A549 (cell line): ENCODE results near the gene PSEN2. TPM values are rescaled to one million over a fixed set of nuclear protein-coding genes. Genes with fewer than 3 reads are reported as not detected.
"Not testable (repeated sequence)": the region's sequence is repeated elsewhere in the genome, so short reads cannot be mapped to it uniquely, and the experiment has no call there.

Source experiments
- ATAC-seq, 2 experiments: fragments of 200-7000 bp in 1 of 2; fragments of >200 bp in 1 of 2; cut with Nextera tagmentation in 1 of 2; cut with Tn5 transposase in 1 of 2; 3 replicates each; pipeline versions ENCODE4 v1.8.0 to v1.9.1; 2018 to 2020; ENCODE audit warnings: mild to moderate bottlenecking in 1 of 2, moderate library complexity in 1 of 2
- CTCF ChIA-PET: fragments of 300-600 bp; sonication (Branson Sonifier 250); formaldehyde crosslinking; extraction: SDS; loops from one replicate; lab custom pipeline; 2021; ENCODE audit warnings: antibody characterized with exemption, inconsistent platforms; lab: Yijun Ruan, JAX
- POLR2A ChIA-PET: fragments of 350-600 bp; formaldehyde crosslinking; extraction: SDS; loops from one replicate; lab custom pipeline; 2021; ENCODE audit warnings: antibody characterized with exemption, inconsistent platforms; lab: Yijun Ruan, JAX
- DNase-seq, 2 experiments: peaks; one replicate each; pipeline versions ENCODE4 v3.0.0 to v3.0.0-alpha.2; 2011 to 2016; ENCODE audit warnings: low read depth in 1 of 2, low spot score in 1 of 2
- FAIRE-seq: peaks from 2 replicates; lab custom pipeline; 2011; peaks lifted over from hg19 to GRCh38; lab: Jason Lieb, UNC
- H3K27ac ChIP-seq, 2 experiments: fragments of >200 bp; sonication (Bioruptor Twin); formaldehyde crosslinking; 3 replicates each; pipeline ENCODE4 v1.5.1; 2016 to 2017
- H3K4me1 ChIP-seq: fragments of >200 bp; sonication (Bioruptor Twin); formaldehyde crosslinking; 3 replicates; pipeline ENCODE4 v1.6.1; 2016
- H3K4me2 ChIP-seq: fragments of >200 bp; sonication (Bioruptor Twin); formaldehyde crosslinking; 3 replicates; pipeline ENCODE4 v1.6.1; 2016
- H3K4me3 ChIP-seq: fragments of >200 bp; sonication (Bioruptor Twin); formaldehyde crosslinking; 3 replicates; pipeline ENCODE4 v1.5.1; 2016
- H3K9me3 ChIP-seq: fragments of >200 bp; sonication (Bioruptor Twin); formaldehyde crosslinking; 3 replicates; pipeline ENCODE4 v1.6.1; 2016
- BHLHE40 ChIP-seq: IDR thresholded peaks from 2 replicates; pipeline ENCODE4 v1.6.1; 2012; ENCODE audit warnings: low read depth, low read length, inconsistent platforms
- CBX8 ChIP-seq: fragments of 200-600 bp; sonication (generic); IDR thresholded peaks from 2 replicates; pipeline ENCODE4 v1.6.1; 2016
- CEBPB ChIP-seq, 2 experiments: fragments of >200 bp in 1 of 2; sonication (Bioruptor Twin) in 1 of 2; formaldehyde crosslinking in 1 of 2; IDR thresholded peaks; 2 replicates each; pipeline ENCODE4 v1.6.1; 2012 to 2016
- E2F6 ChIP-seq: IDR thresholded peaks from 2 replicates; pipeline ENCODE4 v1.6.1; 2012; ENCODE audit warnings: low read depth, borderline replicate concordance
- HES2 ChIP-seq: fragments of >200 bp; sonication (Bioruptor Twin); formaldehyde crosslinking; IDR thresholded peaks from 2 replicates; pipeline ENCODE4 v1.6.1; 2016
- HOXA7 ChIP-seq: fragments of 250-450 bp; sonication (Bioruptor Pico); IDR thresholded peaks from 2 replicates; pipeline ENCODE4 v1.5.0; 2020; ENCODE audit warnings: mild to moderate bottlenecking, moderate library complexity
- HOXB5 ChIP-seq: fragments of 250-450 bp; sonication (Bioruptor Pico); IDR thresholded peaks from 2 replicates; pipeline ENCODE4 v1.5.0; 2020; ENCODE audit warnings: mild to moderate bottlenecking, moderate library complexity
- MAZ ChIP-seq: fragments of 150-350 bp; IDR thresholded peaks from 2 replicates; pipeline ENCODE4 v1.6.1; 2014; ENCODE audit warnings: antibody characterized with exemption, low read depth, low read length, borderline replicate concordance
- MYC ChIP-seq: IDR thresholded peaks from 2 replicates; pipeline ENCODE4 v1.6.1; 2012; ENCODE audit warnings: mild to moderate bottlenecking, inconsistent platforms, low read length, improper control_type of control experiment, borderline replicate concordance
- NR3C1 ChIP-seq: fragments of >200 bp; sonication (Bioruptor Twin); formaldehyde crosslinking; IDR thresholded peaks from 3 replicates; pipeline ENCODE4 v1.6.1; 2017
- REST ChIP-seq: fragments of 200-600 bp; sonication (generic); IDR thresholded peaks from 2 replicates; pipeline ENCODE4 v1.6.1; 2016; ENCODE audit warnings: antibody characterized with exemption, mild to moderate bottlenecking, moderate library complexity
- TFCP2L1 ChIP-seq: fragments of 250-450 bp; sonication (Bioruptor Pico); IDR thresholded peaks from 2 replicates; pipeline ENCODE4 v1.5.0; 2021; ENCODE audit warnings: mild to moderate bottlenecking
- ZFP36 ChIP-seq: fragments of 450-650 bp; IDR thresholded peaks from 2 replicates; pipeline ENCODE4 v1.6.1; 2014; ENCODE audit warnings: borderline replicate concordance; ENCODE audit not compliant: partially characterized antibody
- WGBS: methylation state at CpG from one replicate; pipeline ENCODE4 v1.1.6; 2017; ENCODE audit errors: missing lambda C conversion rate; 5-methylcytosine and 5-hydroxymethylcytosine counted together
- polyA plus RNA-seq, 4 experiments: library from polyadenylated mRNA; depleted of rRNA in 3 of 4; stranded (reverse); fragments of >200 nt; fragmentation: RNase III in 1 of 4; extraction: RNeasy Plus Mini Kit Qiagen cat#74134 plus additional on column Dnase treatment in 1 of 4; gene quantifications; 2 replicates in 3 of 4; 3 replicates in 1 of 4; pipeline ENCODE4 v1.2.3, GENCODE V29; 2011 to 2017
- TF ChIP-seq, protein P1 (sequence below): fragments of 250-450 bp; sonication (Bioruptor Pico); IDR thresholded peaks from 2 replicates; pipeline ENCODE4 v1.5.0; 2020; ENCODE audit warnings: low read depth, mild to moderate bottlenecking, moderate library complexity

PSEN2 gene
- polyA plus RNA-seq, 2 of the 4 experiments (the other 2 are of a cell fraction): 23.4 to 24.2 TPM

GRCh38 chr1:226832613-226833012 is 37.8 kb upstream of the PSEN2 start:
- POLR2A ChIA-PET: no interaction called here

GRCh38 chr1:226834179-226834578 is 36.2 kb upstream of the PSEN2 start:
- ATAC-seq, CTCF ChIA-PET, H3K4me3 ChIP-seq, H3K4me2 ChIP-seq, H3K27ac ChIP-seq, FAIRE-seq, POLR2A ChIA-PET, H3K4me1 ChIP-seq, H3K9me3 ChIP-seq, DNase-seq: not testable (repeated sequence)
- 43% methylated on average over 6 of the region's 6 CpGs for WGBS

More at GRCh38 chr1:226832613-226833012, 37.8 kb upstream of the PSEN2 start:
- Histone ChIP-seq H3K4me1 (0 out of 3 replicates have a peak, but pooled peaks cover 3% of the 10 kb centered on the region), H3K9me3 (no peaks in the 10 kb centered on the region), H3K27ac (no peak overlapping the region), H3K4me3 (no peak overlapping the region), H3K4me2 (no peak overlapping the region)
- ATAC-seq: no peak
- 74% methylated on average over 9 of the region's 9 CpGs for WGBS
- no peak for FAIRE-seq
- no peak for DNase-seq
- CTCF ChIA-PET: interaction anchor here (1.0 to 1.3 kb wide), 2 partner anchors 199 to 207 kb away, joined by 3 to 4 read pairs; no protein-coding TSS in a partner anchor
- TF ChIP-seq ZFP36 (no peak), CEBPB (IDR thresholded peaks at IDR 0.05) (no peak), BHLHE40 (no peak), HOXB5 (CRISPR knock-in tag) (no peak), REST (no peak), E2F6 (no peak), HOXA7 (CRISPR knock-in tag) (no peak), HES2 (no peak), TFCP2L1 (no peak), NR3C1 (no peak), MAZ (no peak), CBX8 (no peak), MYC (no peak)
- TF ChIP-seq, protein P1, sequence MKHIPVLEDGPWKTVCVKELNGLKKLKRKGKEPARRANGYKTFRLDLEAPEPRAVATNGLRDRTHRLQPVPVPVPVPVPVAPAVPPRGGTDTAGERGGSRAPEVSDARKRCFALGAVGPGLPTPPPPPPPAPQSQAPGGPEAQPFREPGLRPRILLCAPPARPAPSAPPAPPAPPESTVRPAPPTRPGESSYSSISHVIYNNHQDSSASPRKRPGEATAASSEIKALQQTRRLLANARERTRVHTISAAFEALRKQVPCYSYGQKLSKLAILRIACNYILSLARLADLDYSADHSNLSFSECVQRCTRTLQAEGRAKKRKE: no peak
- TF ChIP-seq, all 56 proteins: peak for 0

GRCh38 chr1:226835396-226835795 is 35.0 kb upstream of the PSEN2 start:
- POLR2A ChIA-PET, H3K4me1 ChIP-seq, H3K4me3 ChIP-seq, ATAC-seq, H3K4me2 ChIP-seq, H3K27ac ChIP-seq, DNase-seq, CTCF ChIA-PET, H3K9me3 ChIP-seq, FAIRE-seq: not testable (repeated sequence)
- 68% methylated on average over 7 of the region's 7 CpGs for WGBS

- FAIRE-seq, H3K4me2 ChIP-seq, H3K4me3 ChIP-seq, H3K27ac ChIP-seq, DNase-seq, POLR2A ChIA-PET, H3K9me3 ChIP-seq, ATAC-seq, H3K4me1 ChIP-seq: not testable (repeated sequence)
- 63% methylated on average over 2 of the region's 2 CpGs for WGBS
- CTCF ChIA-PET: interaction anchor here (3.1 kb wide), 1 partner anchor 9 kb away, joined by 13 read pairs; no protein-coding TSS in a partner anchor
These were observed 32.5 kb upstream of the PSEN2 start for GRCh38 chr1:226837966-226838365.
